ENCODE measurements around the gene CARMIL1.
A peak's percentile ranks its signal among the peaks of the same experiment; 100 is the strongest.

CARMIL1 gene

DNA sequence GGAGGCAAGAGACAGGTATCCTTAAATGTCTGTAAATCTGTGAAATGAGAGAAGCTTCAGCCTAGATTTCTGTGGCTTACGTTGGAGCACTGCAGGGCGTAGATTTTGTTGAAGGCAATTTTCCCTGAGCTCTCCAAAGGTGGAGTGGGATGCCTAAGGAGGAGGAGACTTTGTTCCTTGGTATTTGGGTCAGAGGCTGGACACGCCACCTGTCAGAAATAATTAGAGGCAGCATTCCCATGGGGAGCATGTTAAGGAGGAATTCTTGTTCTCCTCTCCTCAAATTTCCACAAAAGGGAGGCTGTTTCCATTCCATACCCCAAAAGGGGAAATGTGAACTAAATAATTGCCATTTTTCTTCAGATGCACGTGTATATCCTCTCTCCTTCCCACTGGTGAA, 361.7 kb downstream of the CARMIL1 start:
- 89 to 90% methylated on average over 3 to 4 of the region's 4 CpGs for WGBS, 2 experiments
- no peaks in the 10 kb centered on the region for H3K27me3 ChIP-seq (ENCODE audit: control insufficient read depth, insufficient read depth, low read length, poor library complexity, severe bottlenecking)

GRCh38 chr6:25641377-25641776, 362.2 kb downstream of the CARMIL1 start:
- Histone ChIP-seq H3K27ac (ENCODE audit: insufficient read depth, low read depth, low read length, poor library complexity, severe bottlenecking) (no peak overlapping the region), H3K9me3 (ENCODE audit: control insufficient read depth, low read length) (no peaks in the 10 kb centered on the region), H3K27me3 (ENCODE audit: control insufficient read depth, insufficient read depth, low read length, poor library complexity, severe bottlenecking) (no peaks in the 10 kb centered on the region), H3K4me3 (ENCODE audit: insufficient read depth, low read depth, low read length) (no peak overlapping the region), H3K36me3 (ENCODE audit: control insufficient read depth, insufficient read depth, low read length) (no peaks in the 10 kb centered on the region), H3K4me1 (ENCODE audit: control insufficient read depth, insufficient read depth, low read length) (peaks cover 6% of the 10 kb centered on the region)
- 83 to 84% methylated on average over 5 of the region's 5 CpGs for WGBS, 2 experiments

More for the DNA sequence above, 361.7 kb downstream of the CARMIL1 start:
- H3K4me1 ChIP-seq (ENCODE audit: control insufficient read depth, insufficient read depth, low read length) = peaks cover 6% of the 10 kb centered on the region
- no peaks in the 10 kb centered on the region for H3K36me3 ChIP-seq (ENCODE audit: control insufficient read depth, insufficient read depth, low read length)
- no peaks in the 10 kb centered on the region for H3K9me3 ChIP-seq (ENCODE audit: control insufficient read depth, low read length)
- H3K4me3 ChIP-seq (ENCODE audit: insufficient read depth, low read depth, low read length) = no peak overlapping the region
- H3K27ac ChIP-seq (ENCODE audit: insufficient read depth, low read depth, low read length, poor library complexity, severe bottlenecking) = no peak overlapping the region

GRCh38 chr6:25641940-25642666, 362.9 kb downstream of the CARMIL1 start:
- H3K9me3 ChIP-seq (ENCODE audit: control insufficient read depth, low read length) = no peaks in the 10 kb centered on the region
- no peaks in the 10 kb centered on the region for H3K36me3 ChIP-seq (ENCODE audit: control insufficient read depth, insufficient read depth, low read length)
- H3K4me3 ChIP-seq (ENCODE audit: insufficient read depth, low read depth, low read length) = no peak overlapping the region
- 96 to 100% methylated on average over 3 of the region's 3 CpGs for WGBS, 2 experiments
- peaks cover 6% of the 10 kb centered on the region for H3K4me1 ChIP-seq (ENCODE audit: control insufficient read depth, insufficient read depth, low read length)
- H3K27ac ChIP-seq (ENCODE audit: insufficient read depth, low read depth, low read length, poor library complexity, severe bottlenecking) = no peak overlapping the region
- no peaks in the 10 kb centered on the region for H3K27me3 ChIP-seq (ENCODE audit: control insufficient read depth, insufficient read depth, low read length, poor library complexity, severe bottlenecking)

- peaks cover 6% of the 10 kb centered on the region for H3K4me1 ChIP-seq (ENCODE audit: control insufficient read depth, insufficient read depth, low read length)
- no peak overlapping the region for H3K4me3 ChIP-seq (ENCODE audit: insufficient read depth, low read depth, low read length)
- no peaks in the 10 kb centered on the region for H3K9me3 ChIP-seq (ENCODE audit: control insufficient read depth, low read length)
- 97 to 98% methylated on average over 3 of the region's 3 CpGs for WGBS, 2 experiments
- no peaks in the 10 kb centered on the region for H3K36me3 ChIP-seq (ENCODE audit: control insufficient read depth, insufficient read depth, low read length)
- no peak overlapping the region for H3K27ac ChIP-seq (ENCODE audit: insufficient read depth, low read depth, low read length, poor library complexity, severe bottlenecking)
- no peaks in the 10 kb centered on the region for H3K27me3 ChIP-seq (ENCODE audit: control insufficient read depth, insufficient read depth, low read length, poor library complexity, severe bottlenecking)
Observed at GRCh38 chr6:25642667-25643328, 363.6 kb downstream of the CARMIL1 start.

DNA sequence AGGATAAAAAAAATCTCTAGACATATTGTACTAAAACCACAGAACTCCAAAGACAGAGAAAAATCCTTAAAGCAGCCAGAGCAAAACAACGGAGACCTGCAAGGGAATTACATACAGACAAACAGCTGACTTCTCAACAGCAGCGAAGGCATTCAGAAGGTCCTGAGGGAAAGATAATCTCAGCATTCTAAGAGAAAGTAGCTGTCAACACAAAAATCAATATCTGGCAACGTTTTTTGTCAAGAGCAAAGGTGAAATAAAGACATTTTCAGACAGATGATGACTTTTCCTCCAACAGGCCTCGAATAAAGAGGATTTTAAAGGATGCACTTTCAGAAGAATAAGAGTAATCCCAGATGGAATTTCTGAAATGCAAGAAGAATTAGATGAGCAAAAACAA, 366.7 kb downstream of the CARMIL1 start:
- no peak overlapping the region for H3K27ac ChIP-seq (ENCODE audit: insufficient read depth, low read depth, low read length, poor library complexity, severe bottlenecking)
- no peaks in the 10 kb centered on the region for H3K36me3 ChIP-seq (ENCODE audit: control insufficient read depth, insufficient read depth, low read length)
- no peak overlapping the region for H3K4me3 ChIP-seq (ENCODE audit: insufficient read depth, low read depth, low read length)
- whole genome bisulfite sequencing, 2 experiments = 64 to 67% methylated on average over 4 of the region's 4 CpGs
- H3K27me3 ChIP-seq (ENCODE audit: control insufficient read depth, insufficient read depth, low read length, poor library complexity, severe bottlenecking) = peaks cover 19% of the 10 kb centered on the region
- H3K9me3 ChIP-seq (ENCODE audit: control insufficient read depth, low read length) = no peaks in the 10 kb centered on the region
- H3K4me1 ChIP-seq (ENCODE audit: control insufficient read depth, insufficient read depth, low read length) = peaks cover 6% of the 10 kb centered on the region

GRCh38 chr6:25649611-25650010, 370.4 kb downstream of the CARMIL1 start:
- Histone ChIP-seq H3K36me3 (ENCODE audit: control insufficient read depth, insufficient read depth, low read length) (no peaks in the 10 kb centered on the region), H3K27me3 (ENCODE audit: control insufficient read depth, insufficient read depth, low read length, poor library complexity, severe bottlenecking) (peaks cover 52% of the 10 kb centered on the region), H3K9me3 (ENCODE audit: control insufficient read depth, low read length) (no peaks in the 10 kb centered on the region), H3K4me1 (ENCODE audit: control insufficient read depth, insufficient read depth, low read length) (no peaks in the 10 kb centered on the region), H3K27ac (ENCODE audit: insufficient read depth, low read depth, low read length, poor library complexity, severe bottlenecking) (no peak overlapping the region), H3K4me3 (ENCODE audit: insufficient read depth, low read depth, low read length) (no peak overlapping the region)
- WGBS, 2 experiments = 89% methylated on average over 1 of the region's 1 CpG; no CpG with 5 or more reads in 1 of the 2 experiments

DNA sequence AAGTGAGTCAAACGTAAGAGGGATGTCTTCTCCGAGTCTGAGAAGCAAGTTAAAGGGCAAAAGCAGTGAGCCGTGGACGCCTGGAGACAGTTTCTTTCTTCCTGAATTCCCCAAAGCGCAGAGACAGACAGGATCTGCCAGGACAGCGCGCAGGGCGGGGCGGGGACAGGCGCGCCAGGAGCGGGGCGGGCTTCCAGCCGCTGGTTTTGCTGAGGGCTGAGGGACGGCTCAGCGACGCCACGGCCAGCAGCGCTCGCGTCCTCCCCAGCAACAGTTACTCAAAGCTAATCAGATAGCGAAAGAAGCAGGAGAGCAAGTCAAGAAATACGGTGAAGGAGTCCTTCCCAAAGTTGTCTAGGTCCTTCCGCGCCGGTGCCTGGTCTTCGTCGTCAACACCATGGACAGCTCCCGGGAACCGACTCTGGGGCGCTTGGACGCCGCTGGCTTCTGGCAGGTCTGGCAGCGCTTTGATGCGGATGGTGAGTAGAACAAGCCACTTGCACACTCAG, 372.9 kb downstream of the CARMIL1 start, which contains the start of gene SCGN:
Gene SCGN, plus strand, starts transcription at position 209 of the 509 bp plus-strand sequence. Its CDS starts 189 bp downstream, at position 398.
- peaks cover 61% of the 10 kb centered on the region for H3K27me3 ChIP-seq (ENCODE audit: control insufficient read depth, insufficient read depth, low read length, poor library complexity, severe bottlenecking)
- H3K36me3 ChIP-seq (ENCODE audit: control insufficient read depth, insufficient read depth, low read length) = no peaks in the 10 kb centered on the region
- H3K4me1 ChIP-seq (ENCODE audit: control insufficient read depth, insufficient read depth, low read length) = no peaks in the 10 kb centered on the region
- WGBS, 2 experiments = 1 to 2% methylated on average over 35 of the region's 35 CpGs
- H3K4me3 ChIP-seq (ENCODE audit: insufficient read depth, low read depth, low read length) = peak within 1 kb of the TSS; percentile 17
- H3K27ac ChIP-seq (ENCODE audit: insufficient read depth, low read depth, low read length, poor library complexity, severe bottlenecking) = no peak within 1 kb of the TSS
- no peaks in the 10 kb centered on the region for H3K9me3 ChIP-seq (ENCODE audit: control insufficient read depth, low read length)

DNA sequence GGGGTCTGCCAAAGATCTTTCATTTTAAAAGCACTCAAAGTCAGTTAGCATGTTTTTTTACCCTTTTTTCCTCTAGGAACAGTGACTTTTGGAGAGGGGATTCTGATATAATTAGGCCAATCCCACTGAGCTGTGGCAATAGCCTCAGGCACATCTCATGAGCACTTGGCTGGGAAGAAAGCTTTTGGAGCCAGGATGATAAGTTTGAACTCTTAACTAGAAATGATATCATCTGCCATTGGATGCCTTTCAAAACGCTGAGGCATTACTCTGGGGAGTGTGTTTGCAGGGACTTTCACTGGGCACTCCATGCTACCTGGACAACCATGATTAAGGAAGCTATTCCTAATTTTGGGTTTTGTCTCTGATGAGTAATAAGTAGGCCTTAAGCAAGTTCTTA, 376.5 kb downstream of the CARMIL1 start:
- H3K9me3 ChIP-seq (ENCODE audit: control insufficient read depth, low read length) = no peaks in the 10 kb centered on the region
- H3K27ac ChIP-seq (ENCODE audit: insufficient read depth, low read depth, low read length, poor library complexity, severe bottlenecking) = no peak overlapping the region
- 76 to 91% methylated on average over 1 of the region's 1 CpG for WGBS, 2 experiments
- H3K36me3 ChIP-seq (ENCODE audit: control insufficient read depth, insufficient read depth, low read length) = no peaks in the 10 kb centered on the region
- no peaks in the 10 kb centered on the region for H3K4me1 ChIP-seq (ENCODE audit: control insufficient read depth, insufficient read depth, low read length)
- H3K27me3 ChIP-seq (ENCODE audit: control insufficient read depth, insufficient read depth, low read length, poor library complexity, severe bottlenecking) = peaks cover 44% of the 10 kb centered on the region
- H3K4me3 ChIP-seq (ENCODE audit: insufficient read depth, low read depth, low read length) = no peak overlapping the region

DNA sequence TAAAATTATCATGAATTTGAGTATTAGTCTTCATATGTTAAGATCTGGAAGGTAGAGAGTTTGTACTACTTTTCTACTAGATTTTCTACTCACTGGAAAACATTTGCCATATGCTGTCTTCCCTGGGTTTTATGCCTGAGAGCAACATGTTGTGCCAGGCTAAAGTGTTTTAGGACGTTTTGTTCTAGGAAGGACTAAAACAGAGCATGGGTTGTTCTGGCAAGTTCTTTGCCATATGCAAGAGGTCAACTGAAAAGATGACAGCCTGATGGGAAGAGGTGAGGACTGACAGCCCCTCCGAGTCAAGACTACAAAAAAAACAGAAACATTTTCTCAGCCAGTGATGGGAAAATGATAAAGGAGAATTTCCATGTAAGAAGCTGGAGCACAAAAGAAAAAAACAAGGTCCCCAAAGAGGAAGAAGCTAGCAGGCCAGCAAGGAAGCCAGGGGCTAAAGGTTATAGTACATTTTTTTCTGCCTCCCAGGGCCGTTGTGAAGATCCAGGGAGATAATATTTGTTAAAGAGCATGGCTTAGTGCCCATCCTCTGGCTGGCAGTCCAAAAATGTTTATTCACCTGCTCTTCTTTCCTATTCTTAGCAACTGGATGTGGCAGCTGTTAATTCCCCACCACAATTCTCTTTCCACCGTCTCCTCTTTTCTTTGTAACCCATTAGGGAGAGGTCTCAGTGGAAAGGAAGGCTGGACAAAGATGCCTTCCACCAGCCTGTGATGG, 380.6 kb downstream of the CARMIL1 start:
- Histone ChIP-seq H3K4me1 (ENCODE audit: control insufficient read depth, insufficient read depth, low read length) (no peaks in the 10 kb centered on the region), H3K27ac (ENCODE audit: insufficient read depth, low read depth, low read length, poor library complexity, severe bottlenecking) (no peak overlapping the region), H3K27me3 (ENCODE audit: control insufficient read depth, insufficient read depth, low read length, poor library complexity, severe bottlenecking) (peaks cover 8% of the 10 kb centered on the region), H3K9me3 (ENCODE audit: control insufficient read depth, low read length) (no peaks in the 10 kb centered on the region), H3K36me3 (ENCODE audit: control insufficient read depth, insufficient read depth, low read length) (no peaks in the 10 kb centered on the region), H3K4me3 (ENCODE audit: insufficient read depth, low read depth, low read length) (no peak overlapping the region)
- WGBS, 2 experiments = 68 to 71% methylated on average over 4 of the region's 4 CpGs

DNA sequence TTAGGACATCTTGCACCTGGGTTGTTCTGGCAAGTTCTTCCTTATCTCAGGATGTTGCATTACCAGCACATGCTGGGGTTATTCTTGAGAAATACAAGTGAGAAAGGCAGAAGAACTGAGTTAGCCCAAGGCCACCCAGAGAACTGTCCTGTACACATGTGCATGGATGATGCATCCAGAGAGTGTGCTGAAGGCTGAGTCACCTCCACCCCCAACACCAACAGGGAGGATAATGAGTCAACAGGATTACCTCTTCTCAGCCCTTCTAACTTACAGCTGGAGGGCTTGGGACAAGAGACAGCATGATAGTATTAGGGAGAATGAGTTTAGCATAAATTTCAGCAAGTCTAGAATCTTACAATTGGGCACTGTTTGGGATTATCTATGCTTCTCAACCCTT, 381.3 kb downstream of the CARMIL1 start:
- H3K27ac ChIP-seq (ENCODE audit: insufficient read depth, low read depth, low read length, poor library complexity, severe bottlenecking) = no peak overlapping the region
- H3K9me3 ChIP-seq (ENCODE audit: control insufficient read depth, low read length) = no peaks in the 10 kb centered on the region
- no peak overlapping the region for H3K4me3 ChIP-seq (ENCODE audit: insufficient read depth, low read depth, low read length)
- no peaks in the 10 kb centered on the region for H3K4me1 ChIP-seq (ENCODE audit: control insufficient read depth, insufficient read depth, low read length)
- no peaks in the 10 kb centered on the region for H3K36me3 ChIP-seq (ENCODE audit: control insufficient read depth, insufficient read depth, low read length)
- peaks cover under 1% of the 10 kb centered on the region for H3K27me3 ChIP-seq (ENCODE audit: control insufficient read depth, insufficient read depth, low read length, poor library complexity, severe bottlenecking)

Data from ectodermal cell (in vitro differentiated cells).